ENCODE measurements around the gene ETV1. TPM values are rescaled to one million over a fixed set of nuclear protein-coding genes. Genes with fewer than 3 reads are reported as not detected.

The ETV1 gene
- total and polyA plus RNA-seq, 2 of the 4 experiments (the other 2 are of a cell fraction), result 8.6 to 21.1 TPM

DNA sequence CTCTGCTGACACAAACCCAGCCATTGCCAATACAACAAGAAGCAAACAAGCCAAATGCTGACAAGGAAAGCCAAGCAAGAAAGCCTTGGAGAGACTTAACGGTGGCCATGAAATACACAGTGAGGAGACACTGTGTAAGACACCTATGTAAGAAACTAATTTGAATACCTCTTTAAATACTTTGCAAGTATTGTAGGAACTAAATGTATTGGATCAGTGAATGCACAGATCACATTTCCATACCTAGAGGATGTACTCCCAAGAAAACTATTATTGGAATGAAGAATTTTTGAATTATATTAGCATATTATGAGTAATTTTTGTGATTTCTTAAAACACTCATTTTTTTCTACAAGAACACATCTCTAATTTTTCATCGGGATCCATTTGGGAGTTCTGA is 34.0 kb downstream of the ETV1 start:
- ATAC-seq (ENCODE audit: low read depth) (no peak), DNase-seq (no peak)
- H3K14ac ChIP-seq (replicated peaks; ENCODE audit: low read depth, low read length), result no peak overlapping the region
- no CpG with 5 or more reads among the region's 2 CpGs for WGBS, 2 experiments (ENCODE audit: extremely low coverage in 2 of 2, insufficient read length in 1 of 2)
- H3K56ac ChIP-seq (ENCODE audit: extremely low read depth, insufficient read depth, low read length), result no peak overlapping the region
- no peak overlapping the region for H2AFZ ChIP-seq (replicated peaks; ENCODE audit: low read length, poor library complexity)
- in situ Hi-C loops (cut with MboI; ENCODE audit: low sequenced_read_pairs), result no loop called here
- no peaks in the 10 kb centered on the region for H3K9me3 ChIP-seq (ENCODE audit: control insufficient read depth, insufficient read depth, low read length)
- no peak overlapping the region for H3K9ac ChIP-seq (ENCODE audit: low read depth, low read length)
- intact Hi-C loops (cut with micrococcal nuclease), result no loop called here
- no peaks in the 10 kb centered on the region for H3K36me3 ChIP-seq (ENCODE audit: control insufficient read depth, insufficient read depth, low read length)
- no peak overlapping the region for H2BK20ac ChIP-seq (ENCODE audit: low read depth, low read length)
- no peak for TF ChIP-seq MXI1 (IDR thresholded peaks at IDR 0.05; ENCODE audit: borderline replicate concordance, low read depth, low read length)
- no peak for TF ChIP-seq SMC3 (IDR thresholded peaks at IDR 0.05; ENCODE audit: low read depth, low read length)
- TF ChIP-seq, protein P1, sequence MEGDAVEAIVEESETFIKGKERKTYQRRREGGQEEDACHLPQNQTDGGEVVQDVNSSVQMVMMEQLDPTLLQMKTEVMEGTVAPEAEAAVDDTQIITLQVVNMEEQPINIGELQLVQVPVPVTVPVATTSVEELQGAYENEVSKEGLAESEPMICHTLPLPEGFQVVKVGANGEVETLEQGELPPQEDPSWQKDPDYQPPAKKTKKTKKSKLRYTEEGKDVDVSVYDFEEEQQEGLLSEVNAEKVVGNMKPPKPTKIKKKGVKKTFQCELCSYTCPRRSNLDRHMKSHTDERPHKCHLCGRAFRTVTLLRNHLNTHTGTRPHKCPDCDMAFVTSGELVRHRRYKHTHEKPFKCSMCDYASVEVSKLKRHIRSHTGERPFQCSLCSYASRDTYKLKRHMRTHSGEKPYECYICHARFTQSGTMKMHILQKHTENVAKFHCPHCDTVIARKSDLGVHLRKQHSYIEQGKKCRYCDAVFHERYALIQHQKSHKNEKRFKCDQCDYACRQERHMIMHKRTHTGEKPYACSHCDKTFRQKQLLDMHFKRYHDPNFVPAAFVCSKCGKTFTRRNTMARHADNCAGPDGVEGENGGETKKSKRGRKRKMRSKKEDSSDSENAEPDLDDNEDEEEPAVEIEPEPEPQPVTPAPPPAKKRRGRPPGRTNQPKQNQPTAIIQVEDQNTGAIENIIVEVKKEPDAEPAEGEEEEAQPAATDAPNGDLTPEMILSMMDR (conservative IDR thresholded peaks at IDR 0.05; ENCODE audit: low read depth, low read length), result no peak
- no peak for TF ChIP-seq NFE2L2 (IDR thresholded peaks at IDR 0.05; ENCODE audit: low read depth, low read length)
- TF ChIP-seq POLR2A (IDR thresholded peaks at IDR 0.05; ENCODE audit: low read depth, low read length), result no peak
- no peak for TF ChIP-seq RCOR1 (IDR thresholded peaks at IDR 0.05; ENCODE audit: insufficient replicate concordance, low read length)
- no peak overlapping the region for H3K27ac ChIP-seq (ENCODE audit: insufficient read depth, low read length)
- H3K9me1 ChIP-seq (ENCODE audit: insufficient read depth, low read length), result no peaks in the 10 kb centered on the region
- H4K20me1 ChIP-seq (ENCODE audit: insufficient read depth, low read length), result no peaks in the 10 kb centered on the region
- no peak overlapping the region for H2AK5ac ChIP-seq (ENCODE audit: low read depth, low read length)
- no peak overlapping the region for H2BK15ac ChIP-seq (ENCODE audit: low read depth, low read length)
- no peak overlapping the region for H4K5ac ChIP-seq (ENCODE audit: low read depth, low read length)
- no TSS peak for BruUV-seq (replicated peaks)
- no peaks in the 10 kb centered on the region for H3K27me3 ChIP-seq (ENCODE audit: control insufficient read depth, insufficient read depth, low read length)
- H3K4me1 ChIP-seq (ENCODE audit: control insufficient read depth, insufficient read depth, low read length), result no peaks in the 10 kb centered on the region
- H3K23ac ChIP-seq (ENCODE audit: low read depth, low read length), result no peak overlapping the region
- no peak overlapping the region for H4K91ac ChIP-seq (ENCODE audit: insufficient read depth, low read depth, low read length)
- no peak overlapping the region for H3K4me3 ChIP-seq (ENCODE audit: insufficient read depth, low read depth, low read length)
- H2AK9ac ChIP-seq (replicated peaks; ENCODE audit: low read depth, low read length, poor library complexity), result no peak overlapping the region
- POLR2A ChIA-PET (ENCODE audit: unreplicated experiment), result no interaction called here
- CTCF ChIA-PET, result interaction anchor here (0.6 kb wide), 1 partner anchor 497 kb away, joined by 3 read pairs; no protein-coding TSS in a partner anchor
- no peak overlapping the region for H2BK5ac ChIP-seq (ENCODE audit: low read depth, low read length, poor library complexity, severe bottlenecking)
- no peak overlapping the region for H3K4ac ChIP-seq (ENCODE audit: low read depth, low read length)
- dilution Hi-C loops (cut with HindIII; ENCODE audit: low sequenced_read_pairs, unreplicated experiment), result no loop called here
- H3K79me1 ChIP-seq (ENCODE audit: low read depth in 1 of 2, low read length in 2 of 2), result no peaks in the 10 kb centered on the region
- H3K4me2 ChIP-seq (ENCODE audit: low read depth, low read length), result no peak overlapping the region
- H3K18ac ChIP-seq (ENCODE audit: low read depth, low read length), result no peak overlapping the region
- H4K8ac ChIP-seq (ENCODE audit: low read depth in 2 of 2, low read length in 2 of 2), result no peak overlapping the region
- H2BK120ac ChIP-seq (ENCODE audit: low read depth, low read length), result no peak overlapping the region
